ENCODE results near the gene ARL6.

Gene ARL6

GRCh38 chr3:97742036-97742435 is 22.5 kb upstream of the ARL6 start:
- no peak for DNase-seq (ENCODE audit: low read depth in 2 of 2)
- no peak overlapping the region for H3K4me3 ChIP-seq (replicated peaks in 1 of 2; ENCODE audit: low read depth in 2 of 2, low read length in 2 of 2)
- no peak for TF ChIP-seq CTCF (IDR thresholded peaks at IDR 0.05; ENCODE audit: low read depth, low read length)

- TF ChIP-seq CTCF (IDR thresholded peaks at IDR 0.05; ENCODE audit: low read depth, low read length): no peak
- H3K4me3 ChIP-seq (replicated peaks in 1 of 2; ENCODE audit: low read depth in 2 of 2, low read length in 2 of 2): no peak overlapping the region
- DNase-seq (ENCODE audit: low read depth in 2 of 2): no peak
Measured at GRCh38 chr3:97744289-97744688, 20.3 kb upstream of the ARL6 start.

GRCh38 chr3:97763586-97764406 is 762 bp upstream of the ARL6 start:
- peak overlapping the region; percentile 79 to 84 for H3K4me3 ChIP-seq (replicated peaks in 1 of 2; ENCODE audit: low read depth in 2 of 2, low read length in 2 of 2)
- no peak for TF ChIP-seq CTCF (IDR thresholded peaks at IDR 0.05; ENCODE audit: low read depth, low read length)
- no peak for DNase-seq (ENCODE audit: low read depth in 2 of 2)

GRCh38 chr3:97765336-97765735 is 778 bp downstream of the ARL6 start:
- peak overlapping the region; percentile 79 to 84 for H3K4me3 ChIP-seq (replicated peaks in 1 of 2; ENCODE audit: low read depth in 2 of 2, low read length in 2 of 2)
- DNase-seq (ENCODE audit: low read depth in 2 of 2): no peak
- no peak for TF ChIP-seq CTCF (IDR thresholded peaks at IDR 0.05; ENCODE audit: low read depth, low read length)

GRCh38 chr3:97772926-97773325 is 8.4 kb downstream of the ARL6 start:
- TF ChIP-seq CTCF (IDR thresholded peaks at IDR 0.05; ENCODE audit: low read depth, low read length): no peak

GRCh38 chr3:97778152-97778551 is 13.6 kb downstream of the ARL6 start:
- no peak overlapping the region for H3K4me3 ChIP-seq (replicated peaks in 1 of 2; ENCODE audit: low read depth in 2 of 2, low read length in 2 of 2)
- DNase-seq (ENCODE audit: low read depth in 2 of 2): no peak
- no peak for TF ChIP-seq CTCF (IDR thresholded peaks at IDR 0.05; ENCODE audit: low read depth, low read length)

More at GRCh38 chr3:97772926-97773325, 8.4 kb downstream of the ARL6 start:
- DNase-seq (ENCODE audit: low read depth in 2 of 2): peak in 1 of 2 donors; percentile 42
- no peak overlapping the region for H3K4me3 ChIP-seq (replicated peaks in 1 of 2; ENCODE audit: low read depth in 2 of 2, low read length in 2 of 2)

Data from cardiac fibroblast (primary cell).